ENCODE results near the gene BCL7A.

The BCL7A gene

DNA sequence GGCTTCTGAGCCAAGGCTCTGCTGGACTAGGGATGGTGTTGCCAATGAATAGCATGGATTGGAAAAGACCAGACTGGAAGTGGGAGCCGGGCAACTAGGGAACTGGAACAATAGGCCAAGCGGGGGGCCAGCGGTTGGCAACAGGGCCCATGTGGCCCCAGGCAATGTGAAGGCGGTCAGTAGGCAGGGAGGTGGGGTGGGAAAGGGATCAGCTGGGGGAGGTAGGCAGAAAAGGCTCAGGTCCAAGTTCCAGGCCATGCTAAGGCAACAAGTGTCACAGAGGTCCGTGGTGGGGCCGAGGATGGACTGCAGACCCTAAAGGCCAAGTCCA, 42.0 kb downstream of the BCL7A start:
- no peak for DNase-seq
- no peak overlapping the region for H3K4me3 ChIP-seq (ENCODE audit: low read depth, low read length)
- TF ChIP-seq, protein P1, sequence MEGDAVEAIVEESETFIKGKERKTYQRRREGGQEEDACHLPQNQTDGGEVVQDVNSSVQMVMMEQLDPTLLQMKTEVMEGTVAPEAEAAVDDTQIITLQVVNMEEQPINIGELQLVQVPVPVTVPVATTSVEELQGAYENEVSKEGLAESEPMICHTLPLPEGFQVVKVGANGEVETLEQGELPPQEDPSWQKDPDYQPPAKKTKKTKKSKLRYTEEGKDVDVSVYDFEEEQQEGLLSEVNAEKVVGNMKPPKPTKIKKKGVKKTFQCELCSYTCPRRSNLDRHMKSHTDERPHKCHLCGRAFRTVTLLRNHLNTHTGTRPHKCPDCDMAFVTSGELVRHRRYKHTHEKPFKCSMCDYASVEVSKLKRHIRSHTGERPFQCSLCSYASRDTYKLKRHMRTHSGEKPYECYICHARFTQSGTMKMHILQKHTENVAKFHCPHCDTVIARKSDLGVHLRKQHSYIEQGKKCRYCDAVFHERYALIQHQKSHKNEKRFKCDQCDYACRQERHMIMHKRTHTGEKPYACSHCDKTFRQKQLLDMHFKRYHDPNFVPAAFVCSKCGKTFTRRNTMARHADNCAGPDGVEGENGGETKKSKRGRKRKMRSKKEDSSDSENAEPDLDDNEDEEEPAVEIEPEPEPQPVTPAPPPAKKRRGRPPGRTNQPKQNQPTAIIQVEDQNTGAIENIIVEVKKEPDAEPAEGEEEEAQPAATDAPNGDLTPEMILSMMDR (IDR thresholded peaks at IDR 0.05; ENCODE audit: low read depth, low read length), result no peak
- H3K36me3 ChIP-seq, result peaks cover 6% of the 10 kb centered on the region
- no peak overlapping the region for H3K27ac ChIP-seq
- no peaks in the 10 kb centered on the region for H3K9me3 ChIP-seq (ENCODE audit: severe bottlenecking)
- no peaks in the 10 kb centered on the region for H3K27me3 ChIP-seq (ENCODE audit: insufficient read depth, low read depth, severe bottlenecking)

DNA sequence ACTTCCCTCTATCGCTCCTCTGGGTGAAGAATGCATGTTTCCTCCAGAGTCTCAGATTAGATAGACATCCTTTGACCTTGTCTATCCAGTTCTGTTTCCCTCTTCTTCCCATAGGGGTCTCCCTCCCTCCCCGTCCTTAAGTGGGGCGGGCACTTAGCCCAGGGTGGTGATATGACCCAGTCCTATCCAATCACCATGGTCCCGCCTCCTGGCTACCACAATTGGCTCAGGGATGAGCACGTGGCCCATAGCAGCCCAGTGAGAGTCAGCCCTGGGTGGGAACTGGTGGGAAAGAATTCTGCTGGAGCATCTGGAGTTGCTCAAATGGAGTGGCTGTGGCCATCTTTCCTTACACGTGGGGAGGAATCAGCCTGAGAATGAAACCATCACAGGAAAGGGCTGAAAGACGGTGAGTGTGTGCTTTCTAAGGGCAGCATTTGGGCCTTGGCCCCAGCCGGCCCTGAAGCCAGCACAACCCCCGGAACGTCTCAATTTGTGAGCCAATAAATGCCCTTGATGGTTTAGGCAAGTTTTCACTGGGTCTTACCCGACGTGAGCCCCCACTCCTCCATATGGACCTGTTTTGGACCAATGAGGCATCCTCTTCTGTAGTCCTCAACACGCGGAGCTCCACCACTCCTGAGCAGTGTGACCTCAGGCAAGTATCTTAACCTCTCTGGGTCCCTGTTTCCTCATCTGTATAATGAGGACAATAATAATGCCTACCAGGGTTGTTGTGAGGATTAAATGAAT, 42.5 kb downstream of the BCL7A start:
- H3K27me3 ChIP-seq (ENCODE audit: insufficient read depth, low read depth, severe bottlenecking), result no peaks in the 10 kb centered on the region
- peak; percentile 88 for DNase-seq
- TF ChIP-seq, protein P1 (IDR thresholded peaks at IDR 0.05; ENCODE audit: low read depth, low read length), result peak; percentile 58
- no peak overlapping the region for H3K4me3 ChIP-seq (ENCODE audit: low read depth, low read length)
- no peak overlapping the region for H3K27ac ChIP-seq
- peaks cover 2% of the 10 kb centered on the region for H3K36me3 ChIP-seq
- H3K9me3 ChIP-seq (ENCODE audit: severe bottlenecking), result no peaks in the 10 kb centered on the region

DNA sequence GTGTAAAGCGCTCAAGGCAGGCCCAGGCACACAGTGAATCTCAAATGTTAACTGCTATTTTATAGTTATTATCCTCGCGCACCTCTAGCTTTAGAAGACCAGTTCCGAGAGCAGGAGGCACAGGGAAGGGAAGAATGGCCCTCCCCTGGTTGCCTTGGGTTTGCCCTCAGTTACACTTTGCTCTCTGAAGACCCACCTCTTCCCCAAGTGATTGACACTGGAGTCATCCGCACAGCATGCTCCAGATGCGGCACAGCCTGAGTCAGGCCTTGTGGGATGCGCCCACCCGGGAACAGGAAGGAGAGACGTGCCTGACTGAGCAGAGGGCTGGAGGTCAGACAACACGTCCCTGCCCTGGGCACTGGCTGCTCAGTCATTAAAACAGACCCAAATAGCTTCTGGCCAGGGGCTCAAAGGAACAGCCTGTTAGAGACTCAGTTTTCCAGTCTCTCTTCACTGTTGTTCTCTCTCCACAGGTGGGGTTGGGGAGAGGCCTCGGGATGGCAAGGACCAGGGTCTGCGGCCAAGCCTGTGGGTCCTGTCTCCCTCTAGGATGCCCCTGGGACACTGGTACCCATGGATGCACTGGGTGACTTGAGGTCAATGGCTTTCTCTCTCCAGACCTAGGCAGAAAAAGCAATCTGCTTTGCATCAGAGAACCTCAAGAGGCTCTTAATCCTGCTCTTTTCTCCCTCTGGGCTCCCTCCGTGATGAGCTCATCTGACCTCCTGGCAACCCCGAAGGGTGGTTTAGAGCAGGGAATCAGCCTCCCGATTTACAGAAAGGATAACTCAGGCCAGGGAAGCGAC, 43.3 kb downstream of the BCL7A start:
- TF ChIP-seq, protein P1 (IDR thresholded peaks at IDR 0.05; ENCODE audit: low read depth, low read length), result no peak
- H3K4me3 ChIP-seq (ENCODE audit: low read depth, low read length), result no peak overlapping the region
- no peaks in the 10 kb centered on the region for H3K9me3 ChIP-seq (ENCODE audit: severe bottlenecking)
- no peak overlapping the region for H3K27ac ChIP-seq
- DNase-seq, result peak; percentile 89
- no peaks in the 10 kb centered on the region for H3K27me3 ChIP-seq (ENCODE audit: insufficient read depth, low read depth, severe bottlenecking)
- no peaks in the 10 kb centered on the region for H3K36me3 ChIP-seq

DNA sequence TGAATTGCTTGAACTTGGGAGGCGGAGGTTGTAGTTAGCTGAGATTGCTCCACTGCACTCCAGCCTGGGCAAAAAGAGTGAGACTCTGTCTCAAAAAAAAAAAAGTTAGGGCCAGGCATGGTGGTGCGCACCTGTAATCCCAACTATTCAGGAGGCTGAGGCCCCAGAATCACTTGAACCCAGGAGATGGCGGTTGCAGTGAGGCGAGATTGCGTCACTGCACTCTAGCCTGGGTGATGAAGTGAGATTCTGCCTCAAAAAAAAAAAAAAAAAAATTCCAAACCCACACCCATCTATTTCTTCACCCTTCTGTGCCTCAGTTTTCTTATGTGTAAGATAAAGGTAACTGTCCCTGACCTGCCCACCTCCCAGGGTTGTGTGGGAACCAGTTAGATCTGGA, 45.9 kb downstream of the BCL7A start:
- no peak overlapping the region for H3K27ac ChIP-seq
- TF ChIP-seq, protein P1 (IDR thresholded peaks at IDR 0.05; ENCODE audit: low read depth, low read length), result no peak
- H3K36me3 ChIP-seq, result no peaks in the 10 kb centered on the region
- no peaks in the 10 kb centered on the region for H3K9me3 ChIP-seq (ENCODE audit: severe bottlenecking)
- no peak for DNase-seq
- H3K4me3 ChIP-seq (ENCODE audit: low read depth, low read length), result no peak overlapping the region
- H3K27me3 ChIP-seq (ENCODE audit: insufficient read depth, low read depth, severe bottlenecking), result no peaks in the 10 kb centered on the region

DNA sequence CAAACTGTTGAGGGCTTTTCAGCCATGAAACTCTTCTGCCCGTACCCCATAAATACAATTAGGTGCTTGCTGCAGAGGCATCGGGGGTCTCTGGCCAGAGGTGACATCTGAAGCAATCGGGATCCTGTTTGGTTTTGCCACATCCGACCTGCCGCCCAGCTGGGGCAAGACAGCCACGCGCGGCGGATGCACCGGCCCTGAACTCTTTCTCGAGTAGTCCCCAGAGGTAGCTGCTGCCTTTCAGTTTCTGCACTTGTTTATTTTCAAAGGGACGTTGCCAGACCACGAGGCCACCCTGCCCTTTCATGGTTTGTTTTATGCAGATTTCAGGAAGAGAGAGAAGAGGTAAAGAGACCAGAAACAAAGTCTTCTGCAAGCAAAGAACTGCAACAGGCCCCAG, 46.3 kb downstream of the BCL7A start:
- Histone ChIP-seq H3K27ac (no peak overlapping the region), H3K27me3 (ENCODE audit: insufficient read depth, low read depth, severe bottlenecking) (no peaks in the 10 kb centered on the region), H3K9me3 (ENCODE audit: severe bottlenecking) (no peaks in the 10 kb centered on the region), H3K36me3 (no peaks in the 10 kb centered on the region), H3K4me3 (ENCODE audit: low read depth, low read length) (no peak overlapping the region)
- TF ChIP-seq, protein P1 (IDR thresholded peaks at IDR 0.05; ENCODE audit: low read depth, low read length), result no peak
- no peak for DNase-seq
